Type B pancreatic cell (in vitro differentiated cells): ENCODE data around the gene TMEFF2. TPM values are rescaled to one million over a fixed set of nuclear protein-coding genes. Genes with fewer than 3 reads are reported as not detected.
A peak's percentile ranks its signal among the peaks of the same experiment; 100 is the strongest.

Experiments used
- DNase-seq: peaks from one replicate; pipeline ENCODE4 v3.0.0; 2021; ENCODE audit warnings: mixed read lengths; ENCODE audit not compliant: unreplicated experiment; ENCODE audit errors: extremely low spot score
- H3K27ac Mint-ChIP-seq: 2 replicates; pipeline ENCODE4 v1.8.0; 2021; ENCODE audit warnings: mild to moderate bottlenecking, mixed read lengths
- H3K27me3 Mint-ChIP-seq: 2 replicates; pipeline ENCODE4 v1.8.0; 2021; ENCODE audit warnings: mixed read lengths
- H3K36me3 Mint-ChIP-seq: 2 replicates; pipeline ENCODE4 v1.8.0; 2021; ENCODE audit warnings: mixed read lengths
- H3K4me1 Mint-ChIP-seq: one replicate; pipeline ENCODE4 v1.8.0; 2021; ENCODE audit warnings: mixed read lengths; ENCODE audit not compliant: unreplicated experiment
- H3K4me3 Mint-ChIP-seq: 2 replicates; pipeline ENCODE4 v1.8.0; 2021; ENCODE audit warnings: mild to moderate bottlenecking, mixed read lengths
- H3K9me3 Mint-ChIP-seq: 2 replicates; pipeline ENCODE4 v1.8.0; 2021; ENCODE audit warnings: mixed read lengths
- CTCF ChIP-seq: fragments of 200-600 bp; sonication (generic); conservative IDR thresholded peaks from 2 replicates; pipeline ENCODE4 v1.5.0; 2021; ENCODE audit warnings: antibody characterized with exemption, mild to moderate bottlenecking
- total RNA-seq: library from RNA; stranded (reverse); gene quantifications from 2 replicates; pipeline ENCODE4 v1.2.1, GENCODE V29; 2021; ENCODE audit warnings: low replicate concordance

TMEFF2 gene
- total RNA-seq, 1 donor from 2014 or later = 10.7 TPM

GRCh38 chr2:192013211-192013610 lies 181.5 kb downstream of the TMEFF2 start:
- no peaks in the 10 kb centered on the region for H3K4me1 Mint-ChIP-seq
- H3K4me3 Mint-ChIP-seq = no peak overlapping the region
- no peak overlapping the region for H3K27ac Mint-ChIP-seq
- H3K27me3 Mint-ChIP-seq = no peaks in the 10 kb centered on the region
- DNase-seq = no peak
- no peaks in the 10 kb centered on the region for H3K36me3 Mint-ChIP-seq
- no peak for TF ChIP-seq CTCF
- no peaks in the 10 kb centered on the region for H3K9me3 Mint-ChIP-seq

GRCh38 chr2:192011196-192011595 lies 183.5 kb downstream of the TMEFF2 start:
- H3K36me3 Mint-ChIP-seq = peaks cover 5% of the 10 kb centered on the region
- no peak overlapping the region for H3K4me3 Mint-ChIP-seq
- TF ChIP-seq CTCF = no peak
- no peak for DNase-seq
- peaks cover 6% of the 10 kb centered on the region for H3K4me1 Mint-ChIP-seq
- H3K9me3 Mint-ChIP-seq = peaks cover 5% of the 10 kb centered on the region
- no peak overlapping the region for H3K27ac Mint-ChIP-seq
- no peaks in the 10 kb centered on the region for H3K27me3 Mint-ChIP-seq

- Mint-ChIP-seq H3K4me1 (peaks cover 11% of the 10 kb centered on the region), H3K27ac (no peak overlapping the region), H3K36me3 (peaks cover 5% of the 10 kb centered on the region)
These were observed 184.7 kb downstream of the TMEFF2 start for GRCh38 chr2:192010073-192010472.

GRCh38 chr2:192007581-192008228 lies 187.0 kb downstream of the TMEFF2 start:
- H3K27me3 Mint-ChIP-seq = no peaks in the 10 kb centered on the region

More at GRCh38 chr2:192010073-192010472, 184.7 kb downstream of the TMEFF2 start:
- Mint-ChIP-seq H3K27me3 (no peaks in the 10 kb centered on the region), H3K9me3 (peaks cover 5% of the 10 kb centered on the region), H3K4me3 (no peak overlapping the region)
- no peak for DNase-seq
- TF ChIP-seq CTCF = no peak

DNA sequence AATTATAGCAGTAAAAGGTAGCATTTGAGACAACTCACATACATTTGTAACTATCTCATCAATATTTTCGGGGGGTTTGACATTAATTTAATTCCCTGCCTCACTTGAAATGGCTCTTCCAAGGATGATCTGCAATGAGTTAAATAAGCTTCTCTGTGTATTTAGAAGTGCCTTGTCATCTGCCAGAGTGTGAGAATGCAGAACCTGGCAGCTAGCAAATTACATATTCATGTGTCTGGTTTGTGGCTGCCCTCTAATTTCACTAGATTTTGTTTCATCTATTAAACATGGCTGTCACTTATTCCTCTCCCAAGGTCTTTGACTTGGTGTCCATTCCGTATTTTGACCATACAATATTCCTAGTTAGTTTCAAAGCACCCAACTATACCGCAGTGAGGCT lies 189.5 kb downstream of the TMEFF2 start:
- no peak for DNase-seq
- Mint-ChIP-seq H3K27me3 (no peaks in the 10 kb centered on the region), H3K27ac (peak overlapping the region; percentile 51), H3K9me3 (peaks cover 5% of the 10 kb centered on the region), H3K36me3 (peaks cover 5% of the 10 kb centered on the region), H3K4me1 (peaks cover 22% of the 10 kb centered on the region), H3K4me3 (peak overlapping the region; percentile 24)
- TF ChIP-seq CTCF = no peak

More at GRCh38 chr2:192007581-192008228, 187.0 kb downstream of the TMEFF2 start:
- TF ChIP-seq CTCF = no peak
- H3K4me1 Mint-ChIP-seq = peaks cover 22% of the 10 kb centered on the region
- peaks cover 5% of the 10 kb centered on the region for H3K9me3 Mint-ChIP-seq
- no peak overlapping the region for H3K4me3 Mint-ChIP-seq
- DNase-seq = no peak
- H3K27ac Mint-ChIP-seq = no peak overlapping the region
- peaks cover 5% of the 10 kb centered on the region for H3K36me3 Mint-ChIP-seq
